Mesendoderm (in vitro differentiated cells): ENCODE measurements around the gene PDE4D.

ENCODE experiments used
- DNase-seq: peaks from one replicate; pipeline ENCODE4 v3.0.0; 2013
- H2AK5ac ChIP-seq: 2 replicates; pipeline ENCODE4 v1.6.1; 2013; ENCODE audit warnings: low read length, inconsistent platforms
- H2BK120ac ChIP-seq: 2 replicates; pipeline ENCODE4 v1.6.1; 2013; ENCODE audit warnings: low read depth, mild to moderate bottlenecking, low read length, moderate library complexity, mixed read lengths
- H2BK15ac ChIP-seq: replicated peaks from 2 replicates; pipeline ENCODE4 v1.6.1; 2013; ENCODE audit warnings: low read depth, mild to moderate bottlenecking, moderate library complexity
- H2BK5ac ChIP-seq: 2 replicates; pipeline ENCODE4 v1.6.1; 2013; ENCODE audit warnings: low read length, inconsistent platforms
- H3K18ac ChIP-seq: 2 replicates; pipeline ENCODE4 v1.6.1; 2013; ENCODE audit warnings: mild to moderate bottlenecking, low read length, mixed read lengths
- H3K23ac ChIP-seq: one replicate; pipeline ENCODE4 v1.6.1; 2013; ENCODE audit warnings: low read length
- H3K27ac ChIP-seq: 2 replicates; pipeline ENCODE4 v1.5.1; 2013; ENCODE audit warnings: low read depth, mild to moderate bottlenecking, inconsistent platforms, low read length, moderate library complexity
- H3K27me3 ChIP-seq: 2 replicates; pipeline ENCODE4 v1.6.1; 2013; ENCODE audit warnings: low read length, control low read depth, mild to moderate bottlenecking, inconsistent platforms; ENCODE audit not compliant: insufficient read depth, poor library complexity
- H3K36me3 ChIP-seq: 2 replicates; pipeline ENCODE4 v1.6.1; 2013; ENCODE audit warnings: low read length, inconsistent platforms; ENCODE audit not compliant: control insufficient read depth, insufficient read depth
- H3K4ac ChIP-seq: one replicate; pipeline ENCODE4 v1.6.1; 2013; ENCODE audit warnings: low read depth, mild to moderate bottlenecking, low read length, moderate library complexity
- H3K4me1 ChIP-seq: 2 replicates; pipeline ENCODE4 v1.6.1; 2013; ENCODE audit warnings: low read depth, low read length, inconsistent platforms; ENCODE audit not compliant: control insufficient read depth
- H3K4me2 ChIP-seq: 2 replicates; pipeline ENCODE4 v1.6.1; 2013; ENCODE audit warnings: low read length
- H3K4me3 ChIP-seq: 2 replicates; pipeline ENCODE4 v1.5.1; 2013; ENCODE audit warnings: mild to moderate bottlenecking, low read length
- H3K56ac ChIP-seq: one replicate; pipeline ENCODE4 v1.6.1; 2013; ENCODE audit warnings: low read length
- H3K79me1 ChIP-seq: 2 replicates; pipeline ENCODE4 v1.6.1; 2013; ENCODE audit warnings: low read length, inconsistent platforms
- H3K79me2 ChIP-seq: 2 replicates; pipeline ENCODE4 v1.6.1; 2013; ENCODE audit warnings: mild to moderate bottlenecking, low read length; ENCODE audit not compliant: control insufficient read depth, insufficient read depth
- H3K9ac ChIP-seq: 2 replicates; pipeline ENCODE4 v1.6.1; 2013; ENCODE audit warnings: low read length, inconsistent platforms
- H4K5ac ChIP-seq: one replicate; pipeline ENCODE4 v1.6.1; 2013; ENCODE audit warnings: low read length
- H4K8ac ChIP-seq: one replicate; pipeline ENCODE4 v1.6.1; 2013; ENCODE audit warnings: low read depth, mild to moderate bottlenecking, control low read depth, low read length, moderate library complexity
- WGBS: extraction: QIAGEN DNeasy Blood & Tissue Kit; methylation state at CpG from one replicate; pipeline ENCODE4 v1.1.7; 2013; ENCODE audit warnings: low lambda C conversion rate, missing lambda C conversion rate; ENCODE audit not compliant: insufficient coverage; ENCODE audit errors: extremely low coverage; 5-methylcytosine and 5-hydroxymethylcytosine counted together

The PDE4D gene

GRCh38 chr5:58930520-58930919, 963.0 kb downstream of the PDE4D start:
- no CpG with 5 or more reads among the region's 3 CpGs for WGBS
- no peak overlapping the region for H4K8ac ChIP-seq
- no peak overlapping the region for H4K5ac ChIP-seq
- no peaks in the 10 kb centered on the region for H3K36me3 ChIP-seq
- H3K4ac ChIP-seq: no peak overlapping the region
- DNase-seq: no peak
- H3K4me2 ChIP-seq: no peak overlapping the region
- H3K23ac ChIP-seq: no peak overlapping the region
- H3K27ac ChIP-seq: no peak overlapping the region
- H2BK15ac ChIP-seq: no peak overlapping the region
- H3K79me2 ChIP-seq: no peaks in the 10 kb centered on the region
- H3K79me1 ChIP-seq: no peaks in the 10 kb centered on the region
- no peak overlapping the region for H3K56ac ChIP-seq
- no peaks in the 10 kb centered on the region for H3K4me1 ChIP-seq
- no peaks in the 10 kb centered on the region for H3K27me3 ChIP-seq
- no peak overlapping the region for H2AK5ac ChIP-seq
- no peak overlapping the region for H2BK120ac ChIP-seq
- H2BK5ac ChIP-seq: no peak overlapping the region
- H3K18ac ChIP-seq: no peak overlapping the region
- H3K9ac ChIP-seq: no peak overlapping the region
- no peak overlapping the region for H3K4me3 ChIP-seq

- WGBS: no CpG with 5 or more reads among the region's 1 CpG
- no peak overlapping the region for H3K23ac ChIP-seq
- no peaks in the 10 kb centered on the region for H3K27me3 ChIP-seq
Measured at GRCh38 chr5:58929726-58930125, 963.8 kb downstream of the PDE4D start.

GRCh38 chr5:58927938-58928337, 965.6 kb downstream of the PDE4D start:
- no CpG with 5 or more reads among the region's 2 CpGs for WGBS
- H3K79me1 ChIP-seq: no peaks in the 10 kb centered on the region
- no peak overlapping the region for H3K56ac ChIP-seq
- no peak for DNase-seq
- H3K27me3 ChIP-seq: no peaks in the 10 kb centered on the region
- H3K27ac ChIP-seq: no peak overlapping the region
- no peak overlapping the region for H3K9ac ChIP-seq
- no peak overlapping the region for H3K23ac ChIP-seq
- no peak overlapping the region for H4K8ac ChIP-seq
- no peak overlapping the region for H4K5ac ChIP-seq
- H3K4me3 ChIP-seq: no peak overlapping the region
- no peak overlapping the region for H3K4ac ChIP-seq
- no peaks in the 10 kb centered on the region for H3K4me1 ChIP-seq
- no peak overlapping the region for H3K18ac ChIP-seq
- no peak overlapping the region for H2BK5ac ChIP-seq
- H3K36me3 ChIP-seq: no peaks in the 10 kb centered on the region
- no peak overlapping the region for H3K4me2 ChIP-seq
- no peaks in the 10 kb centered on the region for H3K79me2 ChIP-seq
- H2BK15ac ChIP-seq: no peak overlapping the region
- H2AK5ac ChIP-seq: no peak overlapping the region
- no peak overlapping the region for H2BK120ac ChIP-seq

More at GRCh38 chr5:58929726-58930125, 963.8 kb downstream of the PDE4D start:
- Histone ChIP-seq H3K79me1 (no peaks in the 10 kb centered on the region), H3K79me2 (no peaks in the 10 kb centered on the region), H3K4me1 (no peaks in the 10 kb centered on the region), H3K56ac (no peak overlapping the region), H4K5ac (no peak overlapping the region), H3K4me2 (no peak overlapping the region), H2BK5ac (no peak overlapping the region), H3K4me3 (no peak overlapping the region), H4K8ac (no peak overlapping the region), H2AK5ac (no peak overlapping the region), H2BK120ac (no peak overlapping the region), H3K9ac (no peak overlapping the region), H3K18ac (no peak overlapping the region), H3K36me3 (no peaks in the 10 kb centered on the region), H3K4ac (no peak overlapping the region), H3K27ac (no peak overlapping the region), H2BK15ac (no peak overlapping the region)
- no peak for DNase-seq

GRCh38 chr5:58927181-58927580, 966.3 kb downstream of the PDE4D start:
- Histone ChIP-seq H3K23ac (no peak overlapping the region), H3K18ac (no peak overlapping the region), H3K4me2 (no peak overlapping the region), H3K4me3 (no peak overlapping the region), H3K4ac (no peak overlapping the region), H3K36me3 (no peaks in the 10 kb centered on the region), H2BK120ac (no peak overlapping the region), H3K27me3 (no peaks in the 10 kb centered on the region), H3K79me1 (no peaks in the 10 kb centered on the region), H3K9ac (no peak overlapping the region), H2AK5ac (no peak overlapping the region), H2BK15ac (no peak overlapping the region), H3K27ac (no peak overlapping the region), H3K4me1 (no peaks in the 10 kb centered on the region), H3K79me2 (no peaks in the 10 kb centered on the region), H4K8ac (no peak overlapping the region), H4K5ac (no peak overlapping the region), H3K56ac (no peak overlapping the region), H2BK5ac (no peak overlapping the region)
- DNase-seq: no peak
- WGBS: no CpG with 5 or more reads among the region's 2 CpGs

GRCh38 chr5:58926541-58926935, 967.0 kb downstream of the PDE4D start:
- H3K4me3 ChIP-seq: no peak overlapping the region
- no peak for DNase-seq
- H2BK5ac ChIP-seq: no peak overlapping the region
- H2AK5ac ChIP-seq: no peak overlapping the region
- H2BK15ac ChIP-seq: no peak overlapping the region
- H3K79me2 ChIP-seq: no peaks in the 10 kb centered on the region
- H3K36me3 ChIP-seq: no peaks in the 10 kb centered on the region
- no peak overlapping the region for H4K8ac ChIP-seq
- H4K5ac ChIP-seq: no peak overlapping the region
- no peaks in the 10 kb centered on the region for H3K27me3 ChIP-seq
- H3K23ac ChIP-seq: no peak overlapping the region
- H3K56ac ChIP-seq: no peak overlapping the region
- no peak overlapping the region for H3K18ac ChIP-seq
- H3K79me1 ChIP-seq: no peaks in the 10 kb centered on the region
- H3K27ac ChIP-seq: no peak overlapping the region
- H3K4me1 ChIP-seq: no peaks in the 10 kb centered on the region
- H3K9ac ChIP-seq: no peak overlapping the region
- no peak overlapping the region for H3K4me2 ChIP-seq
- no peak overlapping the region for H2BK120ac ChIP-seq
- WGBS: no CpG with 5 or more reads among the region's 6 CpGs
- no peak overlapping the region for H3K4ac ChIP-seq
